GM18519 (cell line): ENCODE measurements around the gene VAPB.

Source experiments
- ATAC-seq: cut with Tn5 transposase; IDR thresholded peaks from one replicate; pipeline ENCODE4 v1.9.1; 2021; ENCODE audit warnings: mild to moderate bottlenecking, moderate library complexity; ENCODE audit not compliant: unreplicated experiment, low FRiP score

Gene VAPB

DNA sequence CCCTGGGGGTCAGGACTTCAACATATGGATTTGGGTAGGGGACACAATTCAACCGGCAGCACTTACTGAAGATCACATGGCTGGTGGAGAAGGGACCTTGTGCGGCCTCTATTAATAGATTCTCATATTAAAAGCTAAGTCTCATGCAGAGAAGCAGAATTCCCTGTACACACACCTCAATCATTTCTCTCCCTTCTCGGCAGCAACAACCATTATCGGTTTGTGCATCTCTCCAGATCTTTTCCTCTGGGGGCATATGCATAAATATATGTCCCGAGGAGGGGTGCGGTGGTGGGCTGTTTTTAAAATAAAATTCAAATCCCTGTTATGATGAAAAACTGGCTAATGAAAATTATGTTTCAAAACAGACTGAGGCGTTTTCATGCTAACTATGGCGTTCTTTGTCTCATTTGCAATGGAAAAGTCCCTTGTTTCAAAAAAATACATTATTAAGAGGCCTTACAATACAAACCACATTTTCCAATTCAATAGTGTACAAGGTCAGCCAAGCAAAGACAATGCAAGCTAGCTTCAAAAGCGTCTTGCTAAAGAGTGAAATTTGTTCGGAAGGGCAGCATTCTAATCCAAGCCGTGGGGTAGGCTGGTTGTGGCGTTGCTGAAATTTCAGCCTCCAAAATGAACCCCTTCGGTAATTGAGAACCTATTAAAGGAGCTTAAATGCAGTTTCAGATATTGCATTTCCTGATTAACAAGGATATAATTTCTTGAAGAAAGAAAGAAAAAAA, 108.9 kb downstream of the VAPB start:
- no peak for ATAC-seq

DNA sequence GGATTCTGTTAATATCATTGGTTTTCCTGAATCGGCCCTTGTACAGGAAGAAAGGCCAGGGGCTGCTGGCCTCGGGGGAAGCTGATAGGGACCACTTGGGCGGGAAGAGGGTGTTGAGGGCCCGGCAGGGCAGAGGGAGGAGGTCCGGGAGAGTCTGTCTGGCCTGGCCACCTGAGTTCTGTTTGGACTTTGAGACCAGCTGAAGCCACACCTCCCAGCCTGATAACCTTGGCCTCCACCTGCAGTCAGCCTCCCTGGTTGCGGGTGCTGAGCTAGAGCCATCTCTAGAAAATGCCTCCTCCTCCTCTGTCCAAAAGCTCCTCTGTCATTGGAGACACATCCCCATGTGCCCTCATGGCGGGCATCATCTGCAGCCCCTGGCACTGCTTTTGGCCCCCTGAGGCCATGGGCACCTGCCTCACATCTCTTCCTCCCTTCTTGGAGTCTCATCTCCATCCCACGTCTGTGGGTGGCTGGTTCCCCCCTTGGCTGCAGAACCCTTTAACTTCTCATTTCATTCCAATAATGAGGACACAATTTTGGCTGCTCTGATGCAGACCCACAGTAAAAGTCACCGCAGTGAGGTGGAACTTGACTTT, 109.5 kb downstream of the VAPB start:
- ATAC-seq, result no peak

DNA sequence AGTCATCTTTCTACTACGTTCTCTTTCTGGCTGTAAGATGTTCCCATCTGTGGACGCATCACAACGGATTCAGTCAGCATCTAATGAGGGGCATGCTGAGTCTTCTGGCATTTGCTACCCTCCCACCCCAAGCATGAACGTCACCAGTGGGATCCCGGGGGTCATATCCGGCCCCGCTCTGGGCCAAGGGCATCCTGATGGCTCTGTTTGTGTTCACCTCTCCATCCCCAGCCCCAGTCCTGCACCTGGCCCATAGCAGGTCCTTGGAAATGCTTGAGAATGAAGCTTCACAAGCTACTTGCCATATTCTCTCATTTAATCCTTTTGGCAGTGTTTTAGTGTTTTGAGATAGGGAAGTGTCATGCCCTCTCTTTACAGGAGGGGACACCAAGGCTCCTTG, 111.2 kb downstream of the VAPB start:
- no peak for ATAC-seq
